ENCODE data around the gene CMTM4.

DNA sequence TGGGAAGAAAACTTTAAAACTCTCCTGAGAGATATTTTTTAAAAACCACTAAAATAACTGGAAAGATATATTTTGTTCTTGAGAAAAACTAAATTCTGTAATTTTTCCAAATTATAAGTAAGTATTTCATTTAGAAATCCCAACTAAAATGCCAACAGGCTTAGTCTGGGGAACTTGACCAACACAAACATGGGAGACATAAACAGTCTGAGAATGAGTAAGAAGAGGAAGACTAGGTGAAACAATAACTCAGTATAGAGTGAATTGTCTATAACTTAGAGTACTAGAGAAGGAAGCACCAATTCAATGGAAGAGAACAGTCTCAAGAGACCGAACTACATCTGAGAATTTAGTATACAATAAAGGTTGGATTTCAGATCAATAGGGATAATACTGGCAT, 127.4 kb downstream of the CMTM4 start:
- TF ChIP-seq CTCF (IDR thresholded peaks at IDR 0.05): no peak
- TF ChIP-seq POLR2A (IDR thresholded peaks at IDR 0.05): no peak
